Adrenal gland (tissue), 12 donors: ENCODE data around the gene OLA1. TPM values are rescaled to one million over a fixed set of nuclear protein-coding genes. Genes with fewer than 3 reads are reported as not detected.

Experiments used
- DNase-seq, 7 donors: peaks; one replicate each; pipeline ENCODE4 v3.0.0-alpha.2; 2019 to 2020
- H3K27ac ChIP-seq, 5 donors: fragments of 200-600 bp; sonication (generic) in 4 of 5; 1 replicate in 3 of 5; 2 replicates in 2 of 5; pipeline versions ENCODE4 v1.5.1 to v1.8.0; 2016 to 2020; ENCODE audit warnings: mild to moderate bottlenecking in 1 of 5
- H3K27me3 ChIP-seq: fragments of 200-600 bp; 2 replicates; pipeline ENCODE4 v1.8.0; 2021
- H3K36me3 ChIP-seq, 2 donors: fragments of 200-600 bp; replicated peaks in 1 of 2; 1 replicate in 1 of 2; 2 replicates in 1 of 2; pipeline versions ENCODE4 v1.5.1 to v1.8.0; 2018 to 2022
- H3K4me1 ChIP-seq, 2 donors: fragments of 200-600 bp; replicated peaks in 1 of 2; 1 replicate in 1 of 2; 2 replicates in 1 of 2; pipeline versions ENCODE4 v1.5.1 to v1.8.0; 2018 to 2021
- H3K4me3 ChIP-seq, 4 donors: fragments of 200-600 bp; sonication (generic) in 3 of 4; one replicate each; pipeline ENCODE4 v1.5.1; 2016 to 2018
- H3K9me3 ChIP-seq, 3 donors: fragments of 200-600 bp; sonication (generic) in 1 of 3; replicated peaks in 1 of 3; 1 replicate in 2 of 3; 2 replicates in 1 of 3; pipeline versions ENCODE4 v1.5.1 to v1.8.0; 2016 to 2021
- POLR2A ChIP-seq, 2 donors: fragments of 450-650 bp; IDR thresholded peaks; one replicate each; pipeline ENCODE4 v1.6.1; 2017; ENCODE audit warnings: antibody characterized with exemption in 2 of 2, mild to moderate bottlenecking in 2 of 2, moderate library complexity in 1 of 2
- WGBS, 4 donors: extraction: QIAGEN DNeasy Blood & Tissue Kit in 2 of 4; methylation state at CpG; one replicate each; pipeline versions ENCODE4 v1.1.5 to v1.1.7; 2013 to 2017; 5-methylcytosine and 5-hydroxymethylcytosine counted together
- intact Hi-C, 2 donors: fragments of 100-400 bp; cut with DNase I; formaldehyde crosslinking; loops; one replicate each; pipeline versions ENCODE4 v1.14.1 to v1.15.0; 2022 to 2023
- polyA plus RNA-seq, 3 donors: library from polyadenylated mRNA; stranded (reverse); fragments of 200-250 nt in 2 of 3; fragments of 350-450 nt in 1 of 3; fragmentation: Illumina TruSeq in 1 of 3; extraction: RNeasy Lipid Tissue Mini Kit (QIAGEN cat#74804) in 1 of 3; gene quantifications; one replicate each; pipeline ENCODE4 v1.2.3, GENCODE V29; 2013 to 2014
- total RNA-seq, 9 donors: library from RNA; depleted of rRNA in 4 of 9; stranded (reverse); fragments of >200 nt in 4 of 9; fragments of 120-200 nt in 1 of 9; fragmentation: NEBNext Ultra II Directional in 1 of 9; extraction: Animal tissue kit (Norgen Biotek cat#: 25700) in 1 of 9; gene quantifications; one replicate each; pipeline versions ENCODE4 v1.1.0 to v1.2.4, GENCODE V29; 2013 to 2023
- TF ChIP-seq, protein P1 (sequence below), 6 experiments: fragments of 450-650 bp in 4 of 6; fragments of 200-600 bp in 2 of 6; sonication (generic) in 1 of 6; IDR thresholded peaks; 1 replicate in 5 of 6; 2 replicates in 1 of 6; pipeline versions ENCODE4 v1.5.1 to v1.8.0; 2016 to 2021; ENCODE audit warnings: antibody characterized with exemption in 6 of 6, mild to moderate bottlenecking in 2 of 6, moderate library complexity in 1 of 6
- donor health status: healthy with polysubstance abuse.
- donor health status: Bipolar disorder and iron deficiency.
- donor health status: DM: yes; HTN: yes; CAD: no.
- donor health status: DM: no; HTN: no; CAD: no.
- donor health status: DM: no; HTN: no; CAD: no.
- donor health status: DM: yes; HTN: yes; CAD: no.

The OLA1 gene
- total and polyA plus RNA-seq, 12 donors: 30.1 to 182 (median 68.9) TPM

DNA sequence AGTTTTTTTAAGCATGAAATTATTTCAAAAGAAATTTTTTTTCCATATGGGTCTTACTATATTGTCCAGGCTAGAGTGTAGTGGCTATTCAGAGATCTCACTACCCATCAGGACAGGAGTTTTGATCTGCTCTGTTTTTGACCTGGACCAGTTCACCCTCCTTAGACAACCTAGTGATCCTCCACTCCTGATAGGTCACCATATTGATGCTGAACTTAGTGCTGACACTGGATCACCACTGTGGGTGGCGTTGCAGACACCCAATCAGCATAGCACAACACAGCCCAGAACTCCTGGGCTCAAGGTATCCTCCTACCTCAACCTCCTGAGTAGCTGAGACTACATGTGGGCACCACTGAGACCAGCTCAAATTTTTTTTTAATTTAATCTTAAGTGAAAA, 8.2 kb downstream of the OLA1 start:
- Histone ChIP-seq H3K4me1 (peaks cover 4 to 7% of the 10 kb centered on the region in 2 donors), H3K9me3 (no peaks in the 10 kb centered on the region), H3K4me3 (no peak overlapping the region), H3K27ac (no peak overlapping the region), H3K36me3 (no peaks in the 10 kb centered on the region), H3K27me3 (no peaks in the 10 kb centered on the region)
- DNase-seq: no peak
- TF ChIP-seq, protein P1, sequence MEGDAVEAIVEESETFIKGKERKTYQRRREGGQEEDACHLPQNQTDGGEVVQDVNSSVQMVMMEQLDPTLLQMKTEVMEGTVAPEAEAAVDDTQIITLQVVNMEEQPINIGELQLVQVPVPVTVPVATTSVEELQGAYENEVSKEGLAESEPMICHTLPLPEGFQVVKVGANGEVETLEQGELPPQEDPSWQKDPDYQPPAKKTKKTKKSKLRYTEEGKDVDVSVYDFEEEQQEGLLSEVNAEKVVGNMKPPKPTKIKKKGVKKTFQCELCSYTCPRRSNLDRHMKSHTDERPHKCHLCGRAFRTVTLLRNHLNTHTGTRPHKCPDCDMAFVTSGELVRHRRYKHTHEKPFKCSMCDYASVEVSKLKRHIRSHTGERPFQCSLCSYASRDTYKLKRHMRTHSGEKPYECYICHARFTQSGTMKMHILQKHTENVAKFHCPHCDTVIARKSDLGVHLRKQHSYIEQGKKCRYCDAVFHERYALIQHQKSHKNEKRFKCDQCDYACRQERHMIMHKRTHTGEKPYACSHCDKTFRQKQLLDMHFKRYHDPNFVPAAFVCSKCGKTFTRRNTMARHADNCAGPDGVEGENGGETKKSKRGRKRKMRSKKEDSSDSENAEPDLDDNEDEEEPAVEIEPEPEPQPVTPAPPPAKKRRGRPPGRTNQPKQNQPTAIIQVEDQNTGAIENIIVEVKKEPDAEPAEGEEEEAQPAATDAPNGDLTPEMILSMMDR (IDR thresholded peaks at IDR 0.05): no peak
- TF ChIP-seq POLR2A (IDR thresholded peaks at IDR 0.05): no peak
- WGBS, 4 donors: 92 to 100% (median 100%) methylated on average over 1 of the region's 1 CpG
- intact Hi-C loops: no loop called here

DNA sequence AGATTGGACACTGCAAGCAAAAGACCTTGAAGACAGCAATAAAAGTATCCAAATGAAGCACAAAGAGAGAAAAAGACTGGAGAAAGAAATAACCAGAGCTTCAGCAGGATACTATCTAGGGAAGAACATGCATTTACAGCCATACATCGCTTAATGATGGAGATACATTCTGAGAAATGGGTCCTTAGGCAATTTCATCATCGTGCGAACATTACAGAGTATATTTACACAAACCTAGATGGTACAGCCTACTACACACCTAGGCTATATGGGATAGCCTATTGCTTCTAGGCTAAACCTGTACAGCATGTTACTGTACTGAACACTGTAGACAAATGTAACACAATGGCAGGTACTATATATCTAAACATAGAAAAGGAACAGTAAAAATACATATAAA, 11.9 kb downstream of the OLA1 start:
- no peak for DNase-seq
- Histone ChIP-seq H3K9me3 (no peaks in the 10 kb centered on the region), H3K36me3 (no peaks in the 10 kb centered on the region), H3K27ac (no peak overlapping the region), H3K4me3 (no peak overlapping the region), H3K27me3 (no peaks in the 10 kb centered on the region), H3K4me1 (peaks cover 4 to 7% of the 10 kb centered on the region in 2 donors)
- intact Hi-C loops: no loop called here
- 96 to 98% (median 98%) methylated on average over 3 of the region's 3 CpGs for WGBS, 4 donors
- TF ChIP-seq POLR2A (IDR thresholded peaks at IDR 0.05): no peak
- TF ChIP-seq, protein P1 (IDR thresholded peaks at IDR 0.05): no peak

DNA sequence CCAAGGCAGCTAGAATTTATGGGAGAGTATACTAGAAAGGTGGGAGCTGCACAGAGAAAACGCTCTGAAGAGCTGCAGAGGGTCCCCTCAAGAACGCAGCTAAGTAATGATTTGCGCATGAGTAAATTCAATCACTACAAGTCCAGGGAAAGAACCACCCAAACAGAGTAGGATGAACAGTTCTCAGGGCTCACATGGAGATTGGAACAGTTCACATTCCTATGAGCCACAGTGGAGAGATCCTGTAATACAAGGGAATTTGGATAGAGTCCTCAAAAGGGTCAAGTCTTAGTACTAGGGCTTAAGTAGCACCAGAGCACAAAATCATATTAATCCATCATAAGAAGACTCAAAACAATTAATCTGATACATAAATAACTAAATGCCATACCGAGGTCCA, 12.7 kb downstream of the OLA1 start:
- no peaks in the 10 kb centered on the region for H3K9me3 ChIP-seq
- intact Hi-C loops: no loop called here
- H3K4me3 ChIP-seq: no peak overlapping the region
- H3K4me1 ChIP-seq: peaks cover 4 to 7% of the 10 kb centered on the region in 2 donors
- H3K36me3 ChIP-seq: no peaks in the 10 kb centered on the region
- DNase-seq: no peak
- TF ChIP-seq POLR2A (IDR thresholded peaks at IDR 0.05): no peak
- TF ChIP-seq, protein P1 (IDR thresholded peaks at IDR 0.05): no peak
- no peak overlapping the region for H3K27ac ChIP-seq
- 88 to 91% (median 90%) methylated on average over 4 of the region's 4 CpGs for whole genome bisulfite sequencing, 4 donors
- H3K27me3 ChIP-seq: no peaks in the 10 kb centered on the region

DNA sequence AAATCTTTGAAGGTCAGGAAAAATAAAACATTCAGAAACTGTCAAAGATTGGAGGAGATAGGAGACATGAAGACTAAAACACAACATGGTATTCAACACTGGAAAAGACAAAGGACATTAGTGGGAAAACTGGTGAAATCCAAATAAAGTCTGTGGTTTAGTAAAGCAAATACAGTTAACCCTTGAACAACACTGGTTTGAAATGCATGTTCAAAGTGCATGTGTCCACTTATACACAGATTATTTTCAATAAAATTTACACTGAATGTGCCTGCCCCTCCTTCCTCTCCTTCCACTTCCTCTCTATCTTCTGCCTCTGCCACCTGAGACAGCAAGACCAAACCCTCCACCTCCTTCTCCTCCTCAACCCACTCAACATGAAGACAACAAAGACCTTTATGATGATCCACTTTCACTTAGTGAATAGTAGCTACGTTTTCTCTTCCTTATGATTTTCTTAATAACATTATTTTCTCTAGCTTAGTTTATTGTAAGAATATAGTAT, 14.5 kb downstream of the OLA1 start:
- WGBS, 4 donors: 84 to 95% (median 92%) methylated on average over 1 of the region's 1 CpG
- Histone ChIP-seq H3K4me1 (peaks cover 4 to 7% of the 10 kb centered on the region in 2 donors), H3K9me3 (no peaks in the 10 kb centered on the region), H3K4me3 (no peak overlapping the region), H3K27me3 (no peaks in the 10 kb centered on the region), H3K27ac (no peak overlapping the region), H3K36me3 (no peaks in the 10 kb centered on the region)
- no peak for DNase-seq
- TF ChIP-seq POLR2A (IDR thresholded peaks at IDR 0.05): no peak
- TF ChIP-seq, protein P1 (IDR thresholded peaks at IDR 0.05): no peak
- intact Hi-C loops: no loop called here
